Left ventricle myocardium inferior (tissue), 1 donor: ENCODE measurements around the gene IQCN. TPM values are rescaled to one million over a fixed set of nuclear protein-coding genes. Genes with fewer than 3 reads are reported as not detected.

Experiments used
- DNase-seq: peaks from one replicate; pipeline ENCODE4 v3.0.0-alpha.2; 2020
- H3K27ac ChIP-seq: fragments of 200-600 bp; replicated peaks from 2 replicates; pipeline ENCODE4 v1.8.0; 2021
- H3K27me3 ChIP-seq: fragments of 200-600 bp; 2 replicates; pipeline ENCODE4 v1.8.0; 2021; ENCODE audit warnings: low read depth
- H3K36me3 ChIP-seq: fragments of 200-600 bp; 2 replicates; pipeline ENCODE4 v1.8.0; 2021
- H3K4me1 ChIP-seq: fragments of 200-600 bp; 2 replicates; pipeline ENCODE4 v1.8.0; 2021
- H3K4me3 ChIP-seq: fragments of 200-600 bp; 2 replicates; pipeline ENCODE4 v1.8.0; 2021; ENCODE audit warnings: mild to moderate bottlenecking, moderate library complexity
- H3K9me3 ChIP-seq: fragments of 200-600 bp; replicated peaks from 2 replicates; pipeline ENCODE4 v1.8.0; 2021
- CTCF ChIP-seq: fragments of 200-600 bp; IDR thresholded peaks from 2 replicates; pipeline ENCODE4 v1.8.0; 2021; ENCODE audit warnings: antibody characterized with exemption, mild to moderate bottlenecking, borderline replicate concordance
- intact Hi-C: fragments of 100-400 bp; cut with micrococcal nuclease; formaldehyde crosslinking; loops from one replicate; pipeline ENCODE4 v1.11.0; 2022
- total RNA-seq: library from RNA; stranded (reverse); fragmentation: NEBNext Ultra II Directional; extraction: Animal tissue kit (Norgen Biotek cat#: 25700); gene quantifications from one replicate; pipeline ENCODE4 v1.2.1, GENCODE V29; 2021
- donor health status: DM: no; HTN: yes; CAD: no; lungs with severe emphysema.

The IQCN gene
- total RNA-seq, 1 donor from 2014 or later, result 0.49 TPM

GRCh38 chr19:18219911-18220631 is 54.2 kb downstream of the IQCN start:
- intact Hi-C loops, result no loop called here

GRCh38 chr19:18218600-18218999 is 55.7 kb downstream of the IQCN start:
- intact Hi-C loops, result no loop called here
- TF ChIP-seq CTCF, result no peak
- no peak overlapping the region for H3K27ac ChIP-seq

More at GRCh38 chr19:18219911-18220631, 54.2 kb downstream of the IQCN start:
- Histone ChIP-seq H3K27ac (no peak overlapping the region), H3K27me3 (peaks cover 29% of the 10 kb centered on the region), H3K4me3 (no peak overlapping the region), H3K36me3 (no peaks in the 10 kb centered on the region), H3K9me3 (no peaks in the 10 kb centered on the region), H3K4me1 (peaks cover 12% of the 10 kb centered on the region)
- no peak for DNase-seq
- no peak for TF ChIP-seq CTCF

DNA sequence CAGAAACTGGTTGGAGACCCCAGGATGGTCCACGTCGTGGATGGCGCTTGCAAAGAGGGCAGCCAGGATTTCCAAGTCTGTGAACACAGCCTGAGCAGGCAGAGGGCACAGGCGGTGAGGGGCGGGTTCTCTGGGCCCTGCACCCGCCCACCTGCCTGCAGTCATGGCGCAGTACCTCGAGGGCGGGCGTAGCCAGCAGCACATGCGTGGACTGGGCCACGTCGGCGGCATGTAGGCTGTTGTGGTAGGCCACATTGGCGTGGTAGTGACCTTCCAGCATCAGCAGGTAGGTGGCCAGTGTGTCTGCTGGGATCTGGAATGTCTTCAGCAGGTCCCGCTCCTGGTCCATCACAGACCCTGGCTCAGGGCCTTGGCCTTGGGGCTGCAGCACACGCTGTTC is 56.1 kb downstream of the IQCN start:
- TF ChIP-seq CTCF, result no peak
- no peaks in the 10 kb centered on the region for H3K9me3 ChIP-seq
- peaks cover 24% of the 10 kb centered on the region for H3K27me3 ChIP-seq
- intact Hi-C loops, result no loop called here
- no peaks in the 10 kb centered on the region for H3K4me1 ChIP-seq
- DNase-seq, result no peak
- H3K4me3 ChIP-seq, result no peak overlapping the region
- no peak overlapping the region for H3K27ac ChIP-seq
- H3K36me3 ChIP-seq, result no peaks in the 10 kb centered on the region

More at GRCh38 chr19:18218600-18218999, 55.7 kb downstream of the IQCN start:
- no peak overlapping the region for H3K4me3 ChIP-seq
- no peaks in the 10 kb centered on the region for H3K9me3 ChIP-seq
- no peaks in the 10 kb centered on the region for H3K36me3 ChIP-seq
- DNase-seq, result no peak
- peaks cover 24% of the 10 kb centered on the region for H3K27me3 ChIP-seq
- H3K4me1 ChIP-seq, result no peaks in the 10 kb centered on the region

- Histone ChIP-seq H3K27me3 (peaks cover 19% of the 10 kb centered on the region), H3K4me3 (no peak overlapping the region), H3K27ac (no peak overlapping the region), H3K9me3 (no peaks in the 10 kb centered on the region), H3K4me1 (no peaks in the 10 kb centered on the region), H3K36me3 (no peaks in the 10 kb centered on the region)
- no peak for DNase-seq
- no peak for TF ChIP-seq CTCF
- intact Hi-C loops, result no loop called here
Observed at GRCh38 chr19:18216789-18217188, 57.5 kb downstream of the IQCN start.

DNA sequence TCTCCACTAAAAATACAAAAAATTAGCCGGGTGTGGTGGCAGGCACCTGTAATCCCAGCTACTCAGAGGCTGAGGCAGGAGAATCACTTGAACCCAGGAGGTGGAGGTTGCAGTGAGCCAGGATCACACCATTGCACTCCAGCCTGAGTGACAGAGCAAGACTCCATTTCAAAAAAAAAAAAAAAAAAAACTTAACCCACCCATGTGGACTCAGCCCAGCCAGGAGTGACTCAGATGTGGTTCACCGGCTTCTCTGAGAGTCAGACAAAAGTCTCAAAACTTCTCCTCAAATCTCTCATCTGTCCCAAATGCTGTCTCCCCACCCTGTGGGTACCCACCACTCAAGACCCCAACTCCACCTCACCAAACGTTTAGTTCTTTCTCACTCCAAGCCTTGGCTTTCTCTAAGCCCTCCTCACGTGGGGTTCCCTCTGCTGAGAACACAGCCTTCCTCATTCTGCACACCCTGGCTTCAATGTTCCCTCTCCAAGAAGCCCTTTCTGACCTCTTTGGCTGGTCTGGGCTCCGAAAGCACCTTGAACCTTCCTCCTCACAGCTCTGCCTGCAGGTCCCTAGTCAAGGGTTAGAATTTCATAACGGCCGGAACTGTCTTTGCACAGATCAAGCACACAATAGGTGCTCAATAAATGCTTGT is 59.3 kb downstream of the IQCN start:
- no peaks in the 10 kb centered on the region for H3K36me3 ChIP-seq
- H3K4me1 ChIP-seq, result no peaks in the 10 kb centered on the region
- TF ChIP-seq CTCF, result no peak
- H3K27ac ChIP-seq, result no peak overlapping the region
- intact Hi-C loops, result no loop called here
- no peaks in the 10 kb centered on the region for H3K9me3 ChIP-seq
- no peak for DNase-seq
- H3K4me3 ChIP-seq, result no peak overlapping the region
- H3K27me3 ChIP-seq, result peaks cover 7% of the 10 kb centered on the region
